Duodenal mucosa (tissue), 2 donors: ENCODE data around the gene RBBP4.
"Not testable (repeated sequence)": the region's sequence is repeated elsewhere in the genome, so short reads cannot be mapped to it uniquely, and the experiment has no call there.

ENCODE experiments used
- H3K27ac ChIP-seq: one replicate; pipeline ENCODE4 v1.7.0; 2013; ENCODE audit warnings: low read depth, low read length
- H3K27me3 ChIP-seq, 2 donors: one replicate each; pipeline ENCODE4 v1.7.0; 2013; ENCODE audit warnings: low read length in 2 of 2, control low read depth in 1 of 2; ENCODE audit not compliant: insufficient read depth in 2 of 2, control insufficient read depth in 1 of 2
- H3K36me3 ChIP-seq, 2 donors: one replicate each; pipeline ENCODE4 v1.7.0; 2013; ENCODE audit warnings: low read length in 2 of 2, control low read depth in 1 of 2; ENCODE audit not compliant: insufficient read depth in 2 of 2, control insufficient read depth in 1 of 2
- H3K4me1 ChIP-seq, 2 donors: one replicate each; pipeline ENCODE4 v1.7.0; 2013; ENCODE audit warnings: low read length in 2 of 2, control low read depth in 1 of 2; ENCODE audit not compliant: insufficient read depth in 2 of 2, control insufficient read depth in 1 of 2
- H3K4me3 ChIP-seq, 2 donors: one replicate each; pipeline ENCODE4 v1.7.0; 2013; ENCODE audit warnings: low read length in 2 of 2, low read depth in 1 of 2
- H3K9ac ChIP-seq, 2 donors: one replicate each; pipeline ENCODE4 v1.7.0; 2013; ENCODE audit warnings: low read length in 2 of 2, low read depth in 1 of 2
- H3K9me3 ChIP-seq, 2 donors: one replicate each; pipeline ENCODE4 v1.7.0; 2013; ENCODE audit warnings: low read length in 2 of 2, control low read depth in 1 of 2; ENCODE audit not compliant: control insufficient read depth in 1 of 2

The RBBP4 gene

GRCh38 chr1:32639489-32640075 is 11.4 kb upstream of the RBBP4 start:
- Histone ChIP-seq H3K4me1 (no peaks in the 10 kb centered on the region), H3K27ac (no peak overlapping the region), H3K4me3 (no peak overlapping the region), H3K9ac (no peak overlapping the region), H3K27me3 (no peaks in the 10 kb centered on the region), H3K36me3 (peaks cover 0 to 10% of the 10 kb centered on the region in 2 donors), H3K9me3 (no peaks in the 10 kb centered on the region)

DNA sequence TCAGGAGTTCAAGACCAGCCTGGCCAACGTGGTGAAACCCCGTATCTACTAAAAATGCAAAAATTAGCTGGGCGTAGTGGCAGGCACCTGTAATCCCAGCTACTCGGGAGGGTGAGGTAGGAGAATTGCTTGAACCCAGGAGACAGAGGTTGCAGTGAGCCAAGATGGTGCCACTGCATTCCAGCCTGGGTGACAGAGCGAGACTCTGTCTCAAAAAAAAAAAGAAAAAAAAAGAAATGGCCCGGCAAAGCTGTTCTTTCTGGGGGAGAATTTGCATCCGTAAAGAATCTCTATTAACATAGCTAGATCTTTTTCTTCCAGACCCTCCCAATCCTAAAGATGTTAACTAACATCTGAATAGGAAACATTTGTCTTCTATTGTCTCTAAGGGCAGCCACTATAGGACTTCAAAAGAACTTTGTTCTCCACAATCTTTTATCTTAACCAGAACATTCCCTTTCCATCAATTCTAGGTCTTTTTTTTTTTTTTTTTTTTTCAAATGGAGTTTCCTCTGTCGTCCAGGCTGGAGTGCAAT is 8.6 kb upstream of the RBBP4 start:
- H3K4me3 ChIP-seq, H3K9ac ChIP-seq, H3K27ac ChIP-seq, H3K27me3 ChIP-seq, H3K9me3 ChIP-seq, H3K4me1 ChIP-seq, H3K36me3 ChIP-seq: not testable (repeated sequence)

DNA sequence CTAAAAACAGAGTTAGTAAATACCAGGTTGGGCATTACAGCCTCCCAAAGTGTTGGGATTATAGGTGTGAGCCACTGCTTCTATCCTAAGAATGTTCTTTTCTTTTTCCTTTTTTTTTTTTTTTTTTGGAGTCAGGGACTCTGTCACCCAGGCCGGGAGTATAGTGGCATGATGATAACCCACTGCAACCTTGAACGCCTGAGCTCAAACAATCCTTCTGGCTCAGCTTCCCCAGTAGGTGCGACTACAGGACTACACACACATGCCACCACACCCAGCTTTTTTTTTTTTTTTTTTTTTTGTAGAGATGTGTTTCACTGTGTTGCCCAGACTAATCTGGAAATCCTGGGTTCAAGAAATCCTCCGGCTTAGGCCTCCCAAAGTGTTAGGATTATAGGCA is 6.6 kb upstream of the RBBP4 start:
- Histone ChIP-seq H3K36me3 (peaks cover 0 to 1% of the 10 kb centered on the region in 2 donors), H3K4me3 (no peak overlapping the region), H3K4me1 (peaks cover 0 to 9% of the 10 kb centered on the region in 2 donors), H3K27ac (no peak overlapping the region), H3K9ac (no peak overlapping the region), H3K27me3 (no peaks in the 10 kb centered on the region), H3K9me3 (no peaks in the 10 kb centered on the region)

- H3K4me1 ChIP-seq, result peaks cover 6 to 21% of the 10 kb centered on the region in 2 donors
- no peaks in the 10 kb centered on the region for H3K36me3 ChIP-seq
- H3K9ac ChIP-seq, result no peak overlapping the region
- no peaks in the 10 kb centered on the region for H3K9me3 ChIP-seq
- no peaks in the 10 kb centered on the region for H3K27me3 ChIP-seq
- no peak overlapping the region for H3K27ac ChIP-seq
- H3K4me3 ChIP-seq, result no peak overlapping the region
Observed at GRCh38 chr1:32647308-32648134, 3.5 kb upstream of the RBBP4 start.

DNA sequence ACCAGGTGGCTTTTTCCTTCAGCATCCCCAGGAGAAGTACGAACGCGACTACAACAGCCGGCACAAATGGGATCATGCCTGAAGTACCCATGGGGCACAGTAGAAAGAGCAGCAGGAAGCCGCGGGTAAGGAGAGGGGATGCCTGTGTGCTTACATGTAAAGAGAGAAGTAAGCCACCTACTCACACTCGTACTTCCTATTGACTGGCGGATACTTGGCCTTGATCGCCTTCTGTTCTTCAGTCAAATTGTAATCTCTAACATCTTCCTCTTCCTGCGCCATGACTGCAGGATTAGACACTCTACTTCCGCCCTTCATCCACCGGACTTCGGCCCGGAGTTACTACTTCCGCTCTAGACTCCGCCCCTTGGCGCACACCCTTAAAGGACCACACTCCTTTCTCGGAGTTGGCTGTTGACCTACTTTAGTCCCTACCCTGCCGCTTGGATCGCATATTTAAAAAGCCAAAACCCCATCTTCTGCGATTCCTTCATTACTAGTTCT is 708 bp upstream of the RBBP4 start, which contains the start of gene ZBTB8OS:
Gene ZBTB8OS (minus strand): TSS at position 303 of the 504 bp plus-strand sequence. CDS start 21 bp downstream, at position 282.
- Histone ChIP-seq H3K36me3 (peaks cover 0 to 20% of the 10 kb centered on the region in 2 donors), H3K27me3 (no peaks in the 10 kb centered on the region), H3K27ac (peak within 1 kb of the TSS; percentile 98), H3K4me3 (peak within 1 kb of the TSS; percentile 91 to 93), H3K9me3 (no peaks in the 10 kb centered on the region), H3K4me1 (peaks cover 11 to 33% of the 10 kb centered on the region in 2 donors), H3K9ac (peak within 1 kb of the TSS; percentile 88 to 94)

DNA sequence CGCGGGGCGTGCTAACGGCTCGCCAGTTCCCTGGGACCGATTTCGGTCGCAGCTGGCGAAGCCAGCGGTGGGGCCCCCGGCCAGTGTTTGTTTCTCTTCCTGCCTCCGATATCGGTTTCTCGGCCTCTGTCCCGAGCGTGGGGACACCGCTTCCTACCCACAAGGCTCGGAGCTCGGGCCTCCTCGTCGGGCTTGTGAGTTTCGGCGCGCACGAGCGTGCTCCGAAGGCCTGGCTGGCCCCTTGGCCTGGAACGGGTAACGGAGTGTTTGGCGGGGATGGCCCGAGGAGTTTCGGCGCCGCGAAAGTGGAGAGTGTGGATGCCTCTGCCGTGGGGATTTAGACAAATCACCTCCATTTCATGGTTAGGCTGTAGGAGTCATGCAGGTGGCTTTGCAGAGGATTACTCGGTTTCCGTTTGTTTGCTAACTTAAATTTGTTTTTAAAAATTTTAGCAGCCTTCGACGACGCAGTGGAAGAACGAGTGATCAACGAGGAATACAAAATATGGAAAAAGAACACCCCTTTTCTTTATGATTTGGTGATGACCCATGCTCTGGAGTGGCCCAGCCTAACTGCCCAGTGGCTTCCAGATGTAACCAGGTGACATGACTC is 559 bp downstream of the RBBP4 start:
- no peaks in the 10 kb centered on the region for H3K27me3 ChIP-seq
- H3K4me3 ChIP-seq, result peak overlapping the region; percentile 89 to 91
- H3K27ac ChIP-seq, result peak overlapping the region; percentile 98
- H3K9ac ChIP-seq, result peak overlapping the region; percentile 85 to 94
- H3K9me3 ChIP-seq, result no peaks in the 10 kb centered on the region
- H3K4me1 ChIP-seq, result peaks cover 11 to 33% of the 10 kb centered on the region in 2 donors
- peaks cover 0 to 24% of the 10 kb centered on the region in 2 donors for H3K36me3 ChIP-seq

GRCh38 chr1:32652244-32652962 is 1.4 kb downstream of the RBBP4 start:
- H3K36me3 ChIP-seq, result peaks cover 0 to 32% of the 10 kb centered on the region in 2 donors
- H3K9ac ChIP-seq, result peak overlapping the region; percentile 85 to 94
- H3K4me1 ChIP-seq, result peaks cover 11 to 33% of the 10 kb centered on the region in 2 donors
- H3K9me3 ChIP-seq, result no peaks in the 10 kb centered on the region
- H3K4me3 ChIP-seq, result peak overlapping the region; percentile 89 to 91
- H3K27ac ChIP-seq, result no peak overlapping the region
- no peaks in the 10 kb centered on the region for H3K27me3 ChIP-seq

DNA sequence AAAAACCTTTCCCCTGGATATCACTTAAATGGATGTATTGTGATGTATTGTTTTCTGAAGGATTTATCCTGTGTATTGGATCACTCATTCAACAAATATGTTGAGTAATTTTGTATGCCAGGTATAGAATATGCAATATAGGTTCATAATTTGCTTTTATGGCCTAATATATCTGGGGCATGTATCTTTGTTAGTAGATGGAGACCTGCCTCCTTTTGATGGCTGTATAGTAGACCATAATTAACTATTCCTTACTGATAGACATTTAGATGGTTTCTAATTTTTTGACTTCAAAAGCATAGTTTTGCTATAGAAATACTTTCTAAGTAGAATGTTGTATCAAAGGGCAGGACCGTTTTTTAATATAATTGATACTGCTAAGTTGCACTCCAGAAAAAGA is 8.6 kb downstream of the RBBP4 start:
- no peaks in the 10 kb centered on the region for H3K27me3 ChIP-seq
- no peaks in the 10 kb centered on the region for H3K9me3 ChIP-seq
- H3K4me3 ChIP-seq, result no peak overlapping the region
- no peaks in the 10 kb centered on the region for H3K4me1 ChIP-seq
- peaks cover 13 to 70% of the 10 kb centered on the region in 2 donors for H3K36me3 ChIP-seq
- no peak overlapping the region for H3K9ac ChIP-seq
- no peak overlapping the region for H3K27ac ChIP-seq

DNA sequence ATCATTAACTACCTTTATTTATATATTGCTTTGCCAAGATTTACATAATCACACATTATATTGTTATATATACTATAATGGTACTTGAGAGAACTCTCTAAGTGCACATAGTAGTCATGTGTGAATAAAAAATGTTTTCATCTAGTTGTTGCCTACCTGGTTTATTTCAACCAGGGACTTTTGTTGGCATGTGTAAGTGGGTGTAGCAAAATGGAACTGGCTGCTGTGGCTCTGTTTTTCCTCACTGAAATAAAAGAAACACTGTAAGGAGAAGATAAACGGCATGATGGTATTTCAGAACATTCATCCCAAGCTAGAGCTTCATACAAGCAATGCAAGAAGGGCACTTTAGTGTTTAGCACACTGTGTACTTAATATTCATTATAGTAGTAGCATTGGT is 14.9 kb downstream of the RBBP4 start:
- Histone ChIP-seq H3K9me3 (no peaks in the 10 kb centered on the region), H3K27me3 (no peaks in the 10 kb centered on the region), H3K4me3 (no peak overlapping the region), H3K36me3 (peaks cover 12 to 79% of the 10 kb centered on the region in 2 donors), H3K27ac (no peak overlapping the region), H3K4me1 (no peaks in the 10 kb centered on the region), H3K9ac (no peak overlapping the region)
